GM18870 (cell line): ENCODE results near the gene LSMEM2.
"Not testable (repeated sequence)": the region's sequence is repeated elsewhere in the genome, so short reads cannot be mapped to it uniquely, and the experiment has no call there.

Experiments used
- ATAC-seq: cut with Tn5 transposase; IDR thresholded peaks from one replicate; pipeline ENCODE4 v1.9.1; 2021; ENCODE audit warnings: moderate library complexity; ENCODE audit not compliant: unreplicated experiment

The LSMEM2 gene

DNA sequence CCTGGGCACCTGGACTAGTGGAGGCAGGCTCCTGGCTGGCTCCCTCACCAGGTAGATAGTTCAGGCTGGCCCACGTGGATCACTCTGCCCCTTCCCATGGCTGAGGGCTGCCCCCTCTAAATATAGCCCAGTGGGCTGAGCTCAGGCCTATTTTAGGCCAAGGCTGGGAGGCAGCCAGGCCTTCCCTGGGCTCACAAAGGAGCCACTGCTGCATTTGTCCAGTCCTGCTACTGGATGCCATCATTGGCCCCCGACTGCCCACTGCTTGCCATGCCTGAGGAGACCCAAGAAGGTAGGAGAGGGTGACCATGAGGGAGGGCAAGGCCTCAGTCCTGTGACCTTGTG lies at the start of gene LSMEM2:
Gene LSMEM2, plus strand, starts transcription at position 208 of the 345 bp plus-strand sequence. Its CDS starts 27 bp downstream, at position 235.
- no peak for ATAC-seq

DNA sequence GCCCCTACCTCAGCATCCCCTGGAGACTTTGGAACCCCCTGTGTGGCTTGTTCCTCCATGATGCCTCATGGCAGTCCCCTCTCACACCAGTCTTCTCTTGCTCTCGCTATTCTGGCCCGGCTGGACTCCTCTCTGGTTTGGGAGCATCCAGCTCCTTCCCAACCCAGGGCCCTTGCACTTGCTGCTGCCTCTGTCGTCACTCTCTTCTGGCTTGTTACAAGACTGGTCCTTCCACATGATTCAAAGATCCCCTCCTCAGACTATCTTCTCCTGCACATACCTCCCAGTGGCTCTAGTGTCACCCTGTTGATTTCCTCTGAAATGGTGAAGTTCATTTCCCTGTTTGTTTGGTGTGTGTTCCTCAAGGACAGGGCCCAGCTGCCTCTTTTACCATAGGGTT lies 49.4 kb upstream of the LSMEM2 start:
- no peak for ATAC-seq

DNA sequence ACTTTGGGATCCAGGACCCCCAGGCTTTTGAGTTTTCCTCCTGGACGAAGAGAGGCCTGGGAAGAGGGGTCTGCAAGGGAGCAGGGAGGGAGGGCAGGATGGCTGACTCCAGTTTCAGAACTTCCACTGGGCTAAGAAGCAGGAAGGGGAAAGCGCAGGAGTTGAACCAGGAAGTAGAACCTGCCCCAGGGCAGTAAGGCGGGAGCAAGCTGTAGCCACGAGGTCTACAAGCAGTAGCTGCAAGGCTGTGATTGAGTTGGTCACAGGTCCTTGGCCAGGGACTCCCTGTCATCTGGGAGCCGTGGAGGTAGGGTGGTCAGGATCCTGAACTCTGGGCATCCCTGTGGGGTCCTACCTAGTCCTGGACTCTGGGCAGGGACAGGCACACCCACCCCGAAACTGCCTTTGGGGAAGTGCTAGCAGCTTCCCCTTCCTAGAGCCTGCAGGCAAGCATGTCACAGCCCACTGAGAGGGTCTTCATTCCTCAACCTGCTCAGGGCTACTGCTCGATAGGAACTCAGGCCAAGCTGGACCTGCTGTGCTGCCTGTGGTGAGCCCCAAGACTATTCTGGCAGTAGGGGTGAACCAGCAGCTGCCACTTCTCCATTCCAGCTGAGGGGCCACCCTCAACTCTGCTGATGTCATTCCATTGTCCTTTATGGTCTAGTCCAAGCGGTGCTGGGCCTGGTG lies 48.6 kb upstream of the LSMEM2 start:
- no peak for ATAC-seq

DNA sequence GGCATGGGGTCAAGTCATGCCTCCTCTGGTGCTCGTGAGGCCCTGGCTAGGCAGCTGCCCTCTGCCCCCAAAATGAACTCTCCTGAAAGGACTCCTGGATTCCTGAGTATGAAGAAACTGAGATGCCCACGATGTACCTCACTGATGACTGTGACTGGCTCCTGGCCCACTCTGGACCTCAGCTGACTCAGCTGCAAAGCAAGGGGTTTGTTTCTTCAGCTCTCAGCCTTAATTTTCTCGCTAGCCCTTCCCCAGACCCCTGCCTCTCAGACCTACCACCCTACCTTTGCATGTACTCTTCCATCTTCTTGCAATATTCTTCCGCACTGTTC lies 48.1 kb upstream of the LSMEM2 start:
- no peak for ATAC-seq

DNA sequence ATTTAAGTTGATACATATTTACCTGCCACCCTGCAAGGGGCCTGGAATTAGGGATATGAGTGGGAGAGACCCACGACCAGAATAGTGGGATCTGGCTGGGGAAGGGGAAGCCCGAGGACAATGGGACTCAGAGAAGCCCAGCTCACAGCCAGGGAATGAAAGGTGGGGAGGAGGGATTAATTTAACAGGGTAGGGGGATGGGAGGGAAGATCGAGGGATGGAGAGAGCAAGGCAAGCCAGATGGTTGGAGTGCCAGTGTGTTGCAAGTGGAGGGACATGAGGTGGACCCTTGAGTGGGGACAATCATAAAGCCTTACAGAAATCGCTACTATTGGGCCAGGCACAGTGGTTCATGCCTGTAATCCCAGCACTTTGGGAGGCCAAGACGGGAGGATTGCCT lies 47.3 kb upstream of the LSMEM2 start:
- no peak for ATAC-seq

DNA sequence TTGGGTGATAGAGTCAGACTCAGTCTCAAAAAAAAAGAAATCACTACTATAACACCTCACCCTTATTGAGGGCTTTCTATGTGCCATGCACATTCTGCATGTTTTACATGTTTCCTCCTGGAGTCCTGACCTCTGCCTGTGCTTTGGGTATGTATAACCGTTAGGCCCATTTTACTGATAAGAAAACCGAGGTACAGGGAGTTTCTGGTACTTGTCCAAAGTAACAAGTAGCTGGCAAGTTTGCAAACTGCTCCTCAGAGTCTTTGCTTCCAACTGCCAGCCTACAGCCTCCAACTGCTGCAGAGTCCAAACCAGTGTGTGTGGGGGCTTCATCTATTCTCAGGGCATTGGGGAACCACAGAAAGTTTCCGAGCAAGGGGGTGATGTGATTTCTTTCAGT lies 46.6 kb upstream of the LSMEM2 start:
- ATAC-seq, result no peak

DNA sequence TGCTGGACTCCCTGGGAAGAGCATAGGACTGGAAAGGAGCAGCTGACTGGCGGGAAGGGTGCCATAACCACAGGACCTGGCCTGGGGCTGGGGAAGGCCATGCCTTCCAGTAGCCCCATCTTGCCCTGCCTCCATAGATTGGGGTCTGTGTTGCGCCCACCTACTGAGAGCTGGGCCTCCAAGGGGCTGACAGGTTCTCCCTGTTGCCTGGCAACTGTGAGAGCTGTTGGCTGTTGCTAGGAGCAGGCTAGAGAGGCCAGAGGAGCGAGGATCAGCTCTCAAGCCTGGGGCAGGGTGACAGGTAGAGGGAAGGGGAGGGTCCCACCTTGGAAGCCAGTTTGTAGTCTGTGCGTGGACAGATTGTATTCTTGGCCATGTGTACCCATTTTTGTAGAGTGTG lies 45.7 kb upstream of the LSMEM2 start:
- no peak for ATAC-seq

DNA sequence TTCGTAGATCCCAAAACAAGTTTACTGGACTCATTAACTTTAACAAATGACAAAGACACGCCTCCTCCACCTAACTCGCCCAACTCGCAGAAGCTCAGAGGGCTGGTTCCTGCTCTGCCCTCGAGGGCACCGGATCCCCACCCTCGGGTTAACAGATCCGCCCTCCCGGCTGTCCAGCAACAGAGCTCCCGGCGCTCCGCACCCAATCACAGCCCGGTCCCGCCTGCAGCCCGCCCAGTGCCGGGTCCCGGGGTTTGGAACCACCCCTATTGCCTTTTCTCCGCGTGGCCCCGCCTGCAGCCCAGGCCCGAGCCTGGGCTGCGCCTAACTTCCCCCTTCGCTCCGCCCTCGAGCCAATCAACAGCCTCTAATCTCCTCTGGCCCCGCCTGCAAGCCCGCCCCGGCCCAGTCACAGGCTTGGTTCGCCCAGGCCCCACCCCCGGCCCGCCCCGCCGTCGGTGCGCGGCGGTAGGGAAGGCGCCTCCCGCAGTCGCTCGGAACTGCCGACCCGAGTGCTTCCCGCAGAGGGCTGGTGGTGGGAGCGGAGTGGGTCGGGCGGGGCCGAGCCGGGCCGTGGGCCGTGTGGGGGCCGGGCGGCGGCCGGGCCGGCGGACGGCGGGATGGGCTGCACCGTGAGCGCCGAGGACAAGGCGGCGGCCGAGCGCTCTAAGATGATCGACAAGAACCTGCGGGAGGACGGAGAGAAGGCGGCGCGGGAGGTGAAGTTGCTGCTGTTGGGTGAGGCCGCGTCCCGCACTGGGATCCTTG lies 43.0 kb upstream of the LSMEM2 start, which contains the start of gene GNAI2:
Gene GNAI2, plus strand, starts transcription at position 489 of the 768 bp plus-strand sequence. Its CDS starts 132 bp downstream, at position 621.
- ATAC-seq, result peak; percentile 90

DNA sequence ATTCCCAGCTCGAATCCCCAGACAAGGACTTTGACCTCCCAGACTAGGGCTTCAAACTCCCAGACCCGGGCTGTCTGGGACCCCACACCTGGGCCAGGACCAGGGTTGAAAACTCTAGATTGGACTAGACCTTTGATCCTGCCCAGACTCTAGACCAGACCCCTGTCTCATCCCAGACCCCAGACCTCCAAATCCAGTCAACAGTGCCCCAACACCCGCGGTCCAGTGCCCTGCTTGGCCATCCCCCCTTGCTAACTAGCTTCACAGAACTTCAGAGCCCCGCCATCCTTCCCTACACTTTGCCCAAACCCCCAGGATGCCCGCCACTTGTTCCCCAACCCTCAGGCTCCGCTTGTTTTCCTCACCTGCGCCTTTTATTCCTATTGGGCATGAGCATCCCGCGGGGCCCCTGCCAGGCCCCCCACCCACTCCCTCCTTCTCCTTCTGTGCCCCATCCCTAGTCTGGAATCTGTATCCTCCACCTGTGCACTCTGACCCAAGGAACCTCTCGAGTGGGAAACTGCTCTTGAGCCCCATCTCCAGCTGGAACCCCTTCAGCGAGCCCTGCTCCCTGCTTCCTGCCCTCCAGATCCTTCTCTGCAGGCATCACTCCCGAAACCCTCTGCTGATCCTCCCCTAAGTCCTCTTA lies 42.3 kb upstream of the LSMEM2 start:
- no peak for ATAC-seq

DNA sequence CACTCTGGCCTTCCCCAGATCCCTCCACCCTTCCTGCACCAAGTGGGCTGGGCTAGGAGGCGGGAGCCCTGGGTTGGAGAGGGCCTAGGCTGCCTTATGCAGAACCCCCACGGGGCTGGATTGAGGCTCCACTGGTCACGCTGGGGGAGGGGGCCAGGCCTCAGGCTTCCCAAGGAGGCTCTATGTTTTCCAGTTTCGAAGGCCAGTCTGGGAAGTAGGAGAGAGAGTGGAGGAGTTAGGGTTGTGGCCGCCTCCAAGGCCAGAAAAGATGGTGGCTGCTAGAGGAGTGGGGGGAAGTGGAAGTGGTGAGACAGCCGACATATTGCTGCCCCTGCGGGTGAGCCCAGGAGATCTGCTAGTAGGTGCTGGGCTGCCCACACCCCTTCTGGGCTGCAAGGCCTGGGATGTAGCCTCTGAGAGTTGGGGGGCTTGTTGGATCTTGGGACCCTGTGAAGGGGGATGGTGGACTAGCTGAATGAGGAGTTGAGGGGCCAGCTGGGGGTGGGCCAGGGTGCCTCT lies 41.7 kb upstream of the LSMEM2 start:
- no peak for ATAC-seq

DNA sequence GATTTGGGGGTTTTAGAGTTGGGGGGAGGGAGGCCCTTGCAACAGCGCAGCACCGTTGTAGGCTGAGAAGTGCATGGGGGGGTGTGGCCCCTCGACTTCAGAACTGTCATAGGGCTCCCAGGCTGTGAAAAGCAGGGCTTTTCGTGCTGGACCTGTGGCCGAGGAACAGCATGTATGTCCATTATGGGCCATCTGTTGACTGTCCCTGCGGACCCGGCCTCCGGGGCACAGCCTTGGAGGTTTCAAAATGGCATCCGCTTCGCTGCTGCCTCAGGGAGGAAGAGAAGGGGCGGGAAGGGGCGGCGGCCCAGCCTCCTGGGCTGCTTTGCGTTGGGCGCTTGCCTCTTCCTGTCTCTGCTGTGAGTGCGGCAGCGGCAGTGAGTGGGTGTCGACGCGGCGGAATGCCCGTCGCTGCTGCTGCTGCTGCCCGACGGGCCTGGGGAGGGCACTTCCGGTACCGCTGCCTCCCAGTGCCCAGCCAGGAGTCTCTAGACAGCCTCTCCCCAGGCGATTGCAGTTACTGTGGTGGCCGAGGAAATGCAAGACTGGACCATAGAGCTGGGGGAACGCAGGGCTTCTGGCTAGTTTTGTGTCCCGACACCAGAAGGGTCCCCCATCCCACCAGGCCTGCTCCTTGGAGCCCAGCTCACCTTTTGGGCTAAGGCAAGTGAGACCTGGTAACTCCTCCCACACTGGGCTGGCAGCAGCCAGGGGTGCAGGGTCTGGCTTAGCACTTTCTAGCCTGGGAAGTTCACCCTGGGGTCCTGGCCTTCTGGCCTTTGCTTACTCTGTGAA lies 40.9 kb upstream of the LSMEM2 start:
- ATAC-seq, result no peak

DNA sequence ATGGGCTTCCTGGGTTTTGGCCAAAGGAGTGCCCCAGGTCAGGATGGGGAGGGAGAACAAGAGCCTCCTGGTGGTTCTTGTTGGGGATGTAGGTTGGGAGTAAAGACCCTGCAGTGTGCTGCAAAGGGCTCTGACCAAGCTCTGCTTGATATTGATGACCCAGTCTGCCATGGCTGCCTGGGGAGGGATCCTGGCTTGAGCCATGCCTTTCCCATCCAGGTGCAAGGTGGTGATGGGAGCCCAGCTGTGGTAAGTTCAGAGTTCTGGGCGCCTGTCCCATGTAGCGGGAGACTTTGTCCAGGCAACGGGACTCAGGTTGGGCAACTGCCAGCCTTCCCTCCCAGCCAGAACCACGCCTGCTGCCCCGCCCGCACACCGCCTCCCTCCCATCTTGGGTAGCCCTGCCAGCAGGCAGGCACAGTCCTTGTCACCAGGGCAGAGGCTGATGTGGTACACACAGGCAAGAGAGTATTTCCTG lies 40.3 kb upstream of the LSMEM2 start:
- ATAC-seq, result no peak

DNA sequence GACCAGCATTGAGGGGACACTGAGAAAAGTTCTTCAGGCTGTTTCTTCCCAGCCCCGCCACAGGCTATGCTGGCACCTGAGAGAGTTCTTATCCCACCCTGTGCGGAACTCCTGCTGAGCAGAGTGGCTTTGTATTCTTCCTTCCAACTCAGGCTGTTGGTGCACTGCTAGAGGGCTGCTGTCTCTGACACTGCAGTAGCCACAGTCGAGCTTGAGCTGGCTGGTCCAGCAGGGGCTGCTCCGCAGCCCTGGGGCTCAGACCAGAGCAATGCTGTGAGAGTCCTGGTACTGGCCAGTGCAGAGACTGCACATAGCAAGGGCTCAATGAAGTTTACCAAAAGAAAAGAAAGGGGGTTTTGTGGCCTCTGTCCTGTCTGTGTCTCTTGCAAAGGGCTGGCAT lies 39.2 kb upstream of the LSMEM2 start:
- no peak for ATAC-seq

DNA sequence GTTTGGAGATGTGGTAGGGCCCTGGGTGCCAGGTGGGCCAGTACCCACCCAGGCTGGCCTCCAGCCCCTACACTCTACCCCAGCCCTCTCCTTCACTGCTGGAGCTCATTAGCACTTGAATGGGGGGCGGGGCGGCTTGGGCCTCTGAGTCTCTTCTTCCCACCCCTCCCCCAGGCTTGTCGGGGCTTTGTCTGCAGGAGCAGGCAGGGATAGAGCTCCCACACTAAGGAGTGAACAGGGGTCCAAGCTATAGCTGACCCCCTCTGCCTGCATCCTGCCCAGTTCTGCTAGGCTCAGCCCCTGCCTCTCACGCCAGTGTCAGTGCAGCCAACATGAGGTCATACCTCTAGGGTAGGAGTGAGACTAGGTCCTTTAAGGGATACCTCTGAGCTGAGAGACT lies 37.7 kb upstream of the LSMEM2 start:
- ATAC-seq, result no peak

DNA sequence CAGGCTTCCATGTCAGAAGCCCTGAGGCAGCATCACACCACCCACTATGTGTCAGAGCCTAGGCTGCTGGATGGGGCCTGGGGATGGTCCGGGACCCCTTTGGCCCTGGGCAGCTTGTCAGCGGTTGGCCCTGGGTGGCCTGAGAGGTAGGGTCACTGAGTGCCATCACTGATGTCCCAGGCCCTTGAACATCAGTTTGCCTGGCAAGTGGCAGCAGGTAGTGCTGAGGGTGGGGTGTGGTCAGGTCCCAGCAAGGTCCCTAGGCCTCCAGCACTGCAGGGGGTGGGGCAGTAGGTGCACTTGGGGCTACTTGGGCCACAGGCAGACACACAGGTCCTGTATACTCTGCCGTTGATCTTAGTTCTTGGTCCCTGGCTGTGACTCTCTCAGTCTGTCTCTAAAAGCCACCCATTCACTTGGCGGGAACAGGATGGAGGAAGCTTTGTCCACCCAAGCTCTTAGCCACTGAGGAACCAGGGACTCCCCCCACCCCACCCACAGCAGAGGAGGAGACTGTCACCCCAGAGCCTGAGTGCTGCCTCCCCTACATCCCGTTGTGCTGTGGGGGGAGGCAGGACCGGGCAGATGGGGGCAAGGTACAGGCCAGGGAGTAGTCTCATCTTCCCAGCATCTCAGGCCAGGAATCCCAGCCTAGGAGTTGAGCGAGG lies 37.0 kb upstream of the LSMEM2 start:
- ATAC-seq, result no peak

DNA sequence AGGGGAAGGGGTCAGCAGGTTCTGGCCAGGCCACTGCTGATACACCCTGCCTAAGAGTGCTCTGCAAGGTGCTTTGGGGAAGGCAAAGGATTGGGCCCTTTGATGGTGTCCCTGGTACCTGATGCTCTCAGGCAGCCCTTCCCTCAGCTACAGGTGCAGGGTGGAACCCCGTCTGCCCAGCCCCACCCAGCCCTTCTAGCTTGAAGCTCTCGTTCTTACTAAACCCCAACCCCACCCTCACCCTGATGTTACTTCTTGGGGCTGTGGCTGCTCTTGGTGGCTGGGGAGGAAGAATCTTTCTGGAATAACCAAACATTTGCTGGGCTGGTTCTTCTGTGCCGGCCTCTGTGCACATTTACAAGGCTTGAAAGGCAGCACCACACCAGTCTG lies 36.5 kb upstream of the LSMEM2 start:
- no peak for ATAC-seq

DNA sequence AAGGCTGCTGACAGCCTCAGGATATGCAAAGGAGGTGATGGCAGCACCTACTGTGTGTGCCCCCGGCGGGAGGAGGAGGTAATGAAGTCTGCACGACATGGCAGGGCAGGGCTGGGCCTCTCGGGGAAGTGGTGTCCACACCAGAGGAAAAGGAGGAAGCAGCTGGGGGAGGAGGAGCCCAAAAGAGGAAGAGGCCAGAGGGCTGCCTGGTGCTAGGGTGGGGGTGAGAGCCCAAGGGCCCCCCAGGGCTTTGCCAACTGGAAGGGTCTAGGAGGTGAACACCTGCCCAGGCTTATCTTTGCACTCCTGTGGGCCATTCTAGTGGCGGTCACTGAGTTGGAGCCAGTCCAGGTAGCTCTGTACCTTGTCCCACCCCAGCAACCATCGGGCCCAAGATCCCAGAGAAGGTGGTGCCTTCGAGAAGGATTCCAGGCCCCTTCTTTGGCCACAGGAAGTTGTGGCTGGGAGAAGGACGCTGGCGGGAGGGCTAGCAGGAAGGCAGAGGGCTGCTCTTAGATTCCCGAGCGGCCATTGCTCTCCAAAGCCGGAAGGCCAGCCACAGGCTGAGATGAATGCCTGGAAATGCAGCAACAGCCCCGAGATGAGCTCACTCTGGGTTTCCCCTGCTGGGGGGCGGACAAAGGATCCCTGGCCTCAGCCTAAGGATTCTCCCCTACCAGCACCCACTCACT lies 35.9 kb upstream of the LSMEM2 start:
- no peak for ATAC-seq

DNA sequence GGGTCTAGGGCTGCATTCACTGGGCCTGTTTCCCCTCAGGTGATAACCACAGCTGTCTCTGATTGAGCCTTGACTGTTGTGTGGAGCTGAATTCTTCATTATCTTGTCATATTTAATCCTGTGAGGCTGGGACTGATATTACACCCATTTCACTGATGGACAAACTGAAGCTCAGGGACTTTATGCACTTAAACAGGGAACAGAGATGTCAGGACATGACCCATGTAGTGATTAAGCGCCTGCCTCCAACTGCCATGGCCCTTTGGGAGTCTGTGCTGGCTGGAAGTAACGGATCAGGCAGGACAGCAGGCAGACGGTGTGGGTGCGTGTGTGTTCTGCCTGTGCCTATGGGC lies 35.4 kb upstream of the LSMEM2 start:
- no peak for ATAC-seq

DNA sequence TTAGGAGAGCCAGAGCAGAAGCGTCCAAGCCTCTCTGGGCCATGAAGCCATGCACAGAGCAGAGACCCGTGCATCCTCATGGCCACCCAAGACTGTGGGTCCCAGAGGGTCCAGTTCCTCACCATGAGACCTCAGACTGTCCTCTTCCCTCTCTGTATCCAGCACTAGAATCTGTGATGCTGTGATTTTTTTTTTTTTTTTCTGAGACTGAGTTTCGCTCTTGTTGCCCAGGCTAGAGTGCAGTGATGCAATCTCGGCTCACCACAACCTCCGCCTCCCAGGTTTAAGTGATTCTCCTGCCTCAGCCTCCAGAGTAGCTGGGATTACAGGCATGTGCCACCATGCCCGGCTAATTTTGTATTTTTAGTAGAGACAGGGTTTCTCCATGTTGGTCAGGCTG lies 34.1 kb upstream of the LSMEM2 start:
- not testable (repeated sequence) for ATAC-seq

DNA sequence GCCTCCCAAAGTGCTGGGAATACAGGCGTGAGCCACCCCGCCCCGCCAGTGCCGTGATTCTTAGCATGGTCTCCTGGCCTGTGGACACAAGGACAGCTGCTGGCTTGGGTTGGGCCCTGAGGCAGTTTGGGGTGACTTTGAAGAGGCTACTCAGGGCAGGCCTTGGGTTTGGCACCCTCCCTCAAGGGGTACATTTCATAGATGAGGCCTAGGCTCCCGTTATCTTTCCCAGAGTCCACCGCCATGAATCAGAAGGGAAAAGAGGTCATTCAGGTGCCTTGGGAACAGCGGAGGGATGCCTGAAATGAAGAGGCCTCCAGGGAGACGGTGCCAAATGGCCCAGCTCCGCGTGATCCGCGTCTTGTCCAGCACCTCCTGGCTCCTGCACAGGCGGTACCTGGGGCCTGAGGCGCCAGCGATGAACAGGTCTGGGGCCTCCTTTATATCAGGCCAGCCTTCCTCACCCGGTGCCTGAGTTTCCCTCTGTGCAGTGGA lies 33.6 kb upstream of the LSMEM2 start:
- no peak for ATAC-seq
